HG02885 (cell line): ENCODE data around the gene NLRP7.
"Not testable (repeated sequence)": the region's sequence is repeated elsewhere in the genome, so short reads cannot be mapped to it uniquely, and the experiment has no call there.

ENCODE experiments used
- ATAC-seq: cut with Tn5 transposase; IDR thresholded peaks from one replicate; pipeline ENCODE4 v1.9.1; 2021; ENCODE audit warnings: mild to moderate bottlenecking; ENCODE audit not compliant: unreplicated experiment, poor library complexity

NLRP7 gene

GRCh38 chr19:54921082-54921481 lies 26.2 kb downstream of the NLRP7 start:
- no peak for ATAC-seq

GRCh38 chr19:54919646-54920563 lies 27.4 kb downstream of the NLRP7 start:
- not testable (repeated sequence) for ATAC-seq

GRCh38 chr19:54918499-54918898 lies 28.8 kb downstream of the NLRP7 start:
- no peak for ATAC-seq

GRCh38 chr19:54916822-54917221 lies 30.5 kb downstream of the NLRP7 start:
- no peak for ATAC-seq

- not testable (repeated sequence) for ATAC-seq
These were observed 39.4 kb downstream of the NLRP7 start for GRCh38 chr19:54907899-54908298.

GRCh38 chr19:54906819-54907218 lies 40.5 kb downstream of the NLRP7 start:
- ATAC-seq = no peak

- ATAC-seq = no peak
These were observed 41.4 kb downstream of the NLRP7 start, which contains the start of gene NCR1 for GRCh38 chr19:54905803-54906511. TSS of gene NCR1 (plus strand) at chr19:54906148. CDS start at chr19:54906188, 40 bp downstream.

- no peak for ATAC-seq
These were observed 41.9 kb downstream of the NLRP7 start for GRCh38 chr19:54905421-54905802.

GRCh38 chr19:54904261-54904660 lies 43.1 kb downstream of the NLRP7 start:
- ATAC-seq = not testable (repeated sequence)

GRCh38 chr19:54903303-54903702 lies 44.0 kb downstream of the NLRP7 start:
- ATAC-seq = no peak

GRCh38 chr19:54902061-54902460 lies 45.3 kb downstream of the NLRP7 start:
- no peak for ATAC-seq

- not testable (repeated sequence) for ATAC-seq
These were observed 46.2 kb downstream of the NLRP7 start for GRCh38 chr19:54901153-54901552.

- ATAC-seq = not testable (repeated sequence)
These were observed 47.7 kb downstream of the NLRP7 start for GRCh38 chr19:54899646-54900045.

- ATAC-seq = not testable (repeated sequence)
These were observed 48.6 kb downstream of the NLRP7 start for GRCh38 chr19:54898685-54899084.

- ATAC-seq = no peak
These were observed 51.3 kb downstream of the NLRP7 start for GRCh38 chr19:54896036-54896435.

- not testable (repeated sequence) for ATAC-seq
These were observed 53.2 kb downstream of the NLRP7 start for GRCh38 chr19:54894106-54894505.

- ATAC-seq = no peak
These were observed 53.9 kb downstream of the NLRP7 start for GRCh38 chr19:54893406-54893805.

- no peak for ATAC-seq
These were observed 57.8 kb downstream of the NLRP7 start for GRCh38 chr19:54889566-54889965.

- no peak for ATAC-seq
These were observed 59.1 kb downstream of the NLRP7 start for GRCh38 chr19:54888239-54888638.

GRCh38 chr19:54883228-54883627 lies 64.1 kb downstream of the NLRP7 start:
- ATAC-seq = no peak

- no peak for ATAC-seq
These were observed 64.6 kb downstream of the NLRP7 start for GRCh38 chr19:54882758-54883157.
